ENCODE data around the gene KBTBD3.

DNA sequence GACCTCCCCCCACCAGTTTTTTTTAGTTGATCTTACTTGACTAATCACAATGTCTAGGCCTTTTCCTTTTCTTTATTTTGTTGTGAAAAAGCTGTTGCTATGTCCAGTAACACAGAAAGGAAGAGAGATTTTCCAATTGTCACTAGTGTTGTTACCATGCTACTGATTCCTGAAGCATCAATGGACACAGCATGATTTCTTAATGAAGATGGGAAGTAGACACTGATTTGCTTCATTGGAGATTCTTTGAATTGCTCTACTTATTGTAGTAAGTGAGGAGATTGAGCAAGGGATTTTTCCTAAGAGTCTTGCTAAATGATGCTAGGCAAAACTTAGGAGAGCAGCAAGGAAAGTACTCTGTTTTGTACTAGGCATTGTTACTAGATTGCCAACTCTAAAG, 4.9 kb upstream of the KBTBD3 start:
- TF ChIP-seq POLR2A (IDR thresholded peaks at IDR 0.05): no peak
- TF ChIP-seq, protein P1, sequence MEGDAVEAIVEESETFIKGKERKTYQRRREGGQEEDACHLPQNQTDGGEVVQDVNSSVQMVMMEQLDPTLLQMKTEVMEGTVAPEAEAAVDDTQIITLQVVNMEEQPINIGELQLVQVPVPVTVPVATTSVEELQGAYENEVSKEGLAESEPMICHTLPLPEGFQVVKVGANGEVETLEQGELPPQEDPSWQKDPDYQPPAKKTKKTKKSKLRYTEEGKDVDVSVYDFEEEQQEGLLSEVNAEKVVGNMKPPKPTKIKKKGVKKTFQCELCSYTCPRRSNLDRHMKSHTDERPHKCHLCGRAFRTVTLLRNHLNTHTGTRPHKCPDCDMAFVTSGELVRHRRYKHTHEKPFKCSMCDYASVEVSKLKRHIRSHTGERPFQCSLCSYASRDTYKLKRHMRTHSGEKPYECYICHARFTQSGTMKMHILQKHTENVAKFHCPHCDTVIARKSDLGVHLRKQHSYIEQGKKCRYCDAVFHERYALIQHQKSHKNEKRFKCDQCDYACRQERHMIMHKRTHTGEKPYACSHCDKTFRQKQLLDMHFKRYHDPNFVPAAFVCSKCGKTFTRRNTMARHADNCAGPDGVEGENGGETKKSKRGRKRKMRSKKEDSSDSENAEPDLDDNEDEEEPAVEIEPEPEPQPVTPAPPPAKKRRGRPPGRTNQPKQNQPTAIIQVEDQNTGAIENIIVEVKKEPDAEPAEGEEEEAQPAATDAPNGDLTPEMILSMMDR (IDR thresholded peaks at IDR 0.05 in 4 of 5, conservative IDR thresholded peaks at IDR 0.05 in 1 of 5): no peak

Data from gastrocnemius medialis (tissue), 4 donors.